Measurements from ENCODE around the gene CNTNAP2.

GRCh38 chr7:146208492-146208891 is 91.9 kb downstream of the CNTNAP2 start:
- TF ChIP-seq CTCF (IDR thresholded peaks at IDR 0.05 in 4 of 5, conservative IDR thresholded peaks at IDR 0.05 in 1 of 5) (no peak), POLR2A (IDR thresholded peaks at IDR 0.05) (no peak)

All from gastrocnemius medialis (tissue), 4 donors.